ENCODE data around the gene ELMOD3. TPM values are rescaled to one million over a fixed set of nuclear protein-coding genes. Genes with fewer than 3 reads are reported as not detected.

ELMOD3 gene
- total RNA-seq (10 to 100 TPM in 1 of 10 donors, 1 to 10 TPM in 9; 7.3 to 12.5 (median 8.8) TPM), polyA plus RNA-seq (10 to 100 TPM; 11.4 to 23.8 TPM)
- long read RNA-seq, donor 1, partial matches to known transcripts = 6 of 24 reads
- long read RNA-seq, donor 1, other reads (novel, unspliced or antisense) = 14 of 24 reads
- long read RNA-seq, donor 2, partial matches to known transcripts = 5 of 29 reads
- long read RNA-seq, donor 2, other reads (novel, unspliced or antisense) = 19 of 29 reads
- long read RNA-seq, donor 3, partial matches to known transcripts = 5 of 35 reads
- long read RNA-seq, donor 3, other reads (novel, unspliced or antisense) = 22 of 35 reads

- intact Hi-C loops (cut with DNase I) = loop anchor here in 2 of 10 donors (1.0 to 5.0 kb wide), 2 partner anchors 26 to 183 kb away; partner anchors contain the start of gene MAT2A (in 1 of the 2)
- DNase-seq (peak; percentile 93 to 100), ATAC-seq (peak; percentile 97 to 99 (median 98))
- Histone ChIP-seq H3K9me3 (no peaks in the 10 kb centered on the region), H3K4me1 (peaks cover 0 to 46% (median 22%) of the 10 kb centered on the region in 9 donors), H3K36me3 (peaks cover 0 to 62% (median 18%) of the 10 kb centered on the region in 9 donors), H3K27me3 (no peaks in the 10 kb centered on the region), H3K4me3 (peak within 1 kb of the TSS; percentile 52 to 87 (median 68)), H3K27ac (peak within 1 kb of the TSS; percentile 38 to 92 (median 90))
- peak in 2 of 9 donors; percentile 8 to 13 for TF ChIP-seq CTCF (IDR thresholded peaks at IDR 0.05)
- 0 to 1% methylated on average over 42 of the region's 42 CpGs for WGBS, 2 donors
Measured at GRCh38 chr2:85354286-85355072, at the start of gene ELMOD3, which contains the start of gene RETSAT. Gene ELMOD3 (plus strand): TSS chr2:85354769. CDS start chr2:85357199, 2,430 bp downstream. Gene RETSAT (minus strand): TSS chr2:85354528. CDS start chr2:85354507, 21 bp downstream.

GRCh38 chr2:85307527-85307897, 47.1 kb upstream of the ELMOD3 start:
- 74 to 79% methylated on average over 9 of the region's 9 CpGs for WGBS, 2 donors
- peak overlapping the region in 5 of 10 donors; percentile 22 to 72 (median 36) for H3K27ac ChIP-seq
- ATAC-seq = no peak

GRCh38 chr2:85308201-85308600, 46.4 kb upstream of the ELMOD3 start:
- intact Hi-C loops (cut with DNase I) = loop anchor here in 1 of 10 donors (10.0 kb wide), 1 partner anchor 383 kb away; no protein-coding TSS in a partner anchor
- H3K9me3 ChIP-seq = no peaks in the 10 kb centered on the region
- H3K36me3 ChIP-seq = peaks cover 0 to 74% (median 12%) of the 10 kb centered on the region in 9 donors
- no peak for TF ChIP-seq CTCF (IDR thresholded peaks at IDR 0.05)
- no peak overlapping the region for H3K4me3 ChIP-seq
- H3K27me3 ChIP-seq = no peaks in the 10 kb centered on the region
- peak overlapping the region in 1 of 10 donors; percentile 64 for H3K27ac ChIP-seq
- H3K4me1 ChIP-seq = peaks cover 4 to 38% (median 12%) of the 10 kb centered on the region in 9 donors
- ATAC-seq (no peak), DNase-seq (no peak)
- WGBS, 2 donors = 80 to 85% methylated on average over 6 of the region's 6 CpGs

More at GRCh38 chr2:85307527-85307897, 47.1 kb upstream of the ELMOD3 start:
- DNase-seq = no peak
- no peak for TF ChIP-seq CTCF (IDR thresholded peaks at IDR 0.05)
- intact Hi-C loops (cut with DNase I) = loop anchor here in 1 of 10 donors (10.0 kb wide), 1 partner anchor 383 kb away; no protein-coding TSS in a partner anchor
- Histone ChIP-seq H3K4me1 (peaks cover 4 to 38% (median 12%) of the 10 kb centered on the region in 9 donors), H3K4me3 (peak overlapping the region in 2 of 10 donors; percentile 12 to 26), H3K27me3 (no peaks in the 10 kb centered on the region), H3K36me3 (peaks cover 0 to 76% (median 12%) of the 10 kb centered on the region in 9 donors), H3K9me3 (no peaks in the 10 kb centered on the region)
